CD4-positive, alpha-beta T cell (primary cell): ENCODE results near the gene ELF4. TPM values are rescaled to one million over a fixed set of nuclear protein-coding genes. Genes with fewer than 3 reads are reported as not detected.

Experiments used
- ATAC-seq: fragments of 200-7000 bp; cut with Tn5 transposase; one replicate; pipeline ENCODE4 v1.10.0; 2022; ENCODE audit warnings: mild to moderate bottlenecking; ENCODE audit not compliant: poor library complexity
- CTCF ChIA-PET: fragments of 350-600 bp; sonication (Branson Sonifier 250); formaldehyde crosslinking; loops from one replicate; lab custom pipeline; 2021; ENCODE audit warnings: antibody characterized with exemption, inconsistent platforms; lab: Charles Lee
- POLR2A ChIA-PET: fragments of 350-600 bp; sonication (Branson Sonifier 250); formaldehyde crosslinking; loops from one replicate; lab custom pipeline; 2021; ENCODE audit warnings: antibody characterized with exemption, inconsistent platforms; lab: Charles Lee
- DNase-seq, 14 experiments: peaks; one replicate each; pipeline ENCODE4 v3.0.0-alpha.2; 2013 to 2020; ENCODE audit warnings: mixed read lengths in 2 of 14
- H3K27ac ChIP-seq, 2 donors: one replicate each; pipeline versions ENCODE4 v1.5.1 to v1.7.0; 2013; ENCODE audit warnings: low read length in 2 of 2, low read depth in 1 of 2, mild to moderate bottlenecking in 1 of 2
- H3K27me3 ChIP-seq, 2 experiments: 1 replicate in 1 of 2; 2 replicates in 1 of 2; pipeline versions ENCODE4 v1.6.1 to v1.7.0; 2013; ENCODE audit warnings: low read length in 2 of 2, control low read depth in 1 of 2, mild to moderate bottlenecking in 1 of 2, moderate library complexity in 1 of 2; ENCODE audit not compliant: insufficient read depth in 2 of 2, control insufficient read depth in 1 of 2
- H3K36me3 ChIP-seq: one replicate; pipeline ENCODE4 v1.6.1; 2013; ENCODE audit warnings: low read length, control low read depth; ENCODE audit not compliant: insufficient read depth
- H3K4me1 ChIP-seq: one replicate; pipeline ENCODE4 v1.6.1; 2013; ENCODE audit warnings: low read length, control low read depth; ENCODE audit not compliant: insufficient read depth
- H3K4me3 ChIP-seq: one replicate; pipeline ENCODE4 v1.5.1; 2013; ENCODE audit warnings: mild to moderate bottlenecking, low read length, moderate library complexity
- H3K9me3 ChIP-seq, 2 experiments: 1 replicate in 1 of 2; 2 replicates in 1 of 2; pipeline versions ENCODE4 v1.6.1 to v1.7.0; 2013; ENCODE audit warnings: low read length in 2 of 2, mild to moderate bottlenecking in 2 of 2, control low read depth in 1 of 2, moderate library complexity in 1 of 2; ENCODE audit not compliant: control insufficient read depth in 1 of 2, insufficient read depth in 1 of 2
- H3K27ac Mint-ChIP-seq: one replicate; pipeline ENCODE4 v1.8.0; 2020; ENCODE audit warnings: mixed read lengths
- H3K27me3 Mint-ChIP-seq: one replicate; pipeline ENCODE4 v1.8.0; 2021; ENCODE audit warnings: mixed read lengths
- H3K36me3 Mint-ChIP-seq: one replicate; pipeline ENCODE4 v1.8.0; 2021; ENCODE audit warnings: low read depth, mixed read lengths
- H3K4me1 Mint-ChIP-seq: one replicate; pipeline ENCODE4 v1.8.0; 2021; ENCODE audit warnings: low read depth, mixed read lengths
- H3K4me3 Mint-ChIP-seq: one replicate; pipeline ENCODE4 v1.8.0; 2020; ENCODE audit warnings: mild to moderate bottlenecking, mixed read lengths
- H3K9me3 Mint-ChIP-seq: one replicate; pipeline ENCODE4 v1.8.0; 2020; ENCODE audit warnings: mixed read lengths
- CTCF ChIP-seq: fragments of 200-600 bp; IDR thresholded peaks from one replicate; pipeline ENCODE4 v1.8.0; 2022; ENCODE audit warnings: antibody characterized with exemption, mild to moderate bottlenecking
- intact Hi-C, 2 experiments: fragments of 100-400 bp; cut with DNase I in 1 of 2; cut with micrococcal nuclease in 1 of 2; formaldehyde crosslinking; loops; one replicate each; pipeline versions ENCODE4 v1.15.1 to v1.9.0; 2023 to 2025; cut with DNase I, micrococcal nuclease
- total RNA-seq, 174 experiments: library from RNA in 2 of 174; stranded (reverse) in 2 of 174; gene quantifications; one replicate each; pipeline ENCODE4 v1.2.3 and lab custom pipeline; 2021 to 2026

Gene ELF4
- total RNA-seq, 2 experiments from 2014 or later: 17.3 to 17.4 TPM

DNA sequence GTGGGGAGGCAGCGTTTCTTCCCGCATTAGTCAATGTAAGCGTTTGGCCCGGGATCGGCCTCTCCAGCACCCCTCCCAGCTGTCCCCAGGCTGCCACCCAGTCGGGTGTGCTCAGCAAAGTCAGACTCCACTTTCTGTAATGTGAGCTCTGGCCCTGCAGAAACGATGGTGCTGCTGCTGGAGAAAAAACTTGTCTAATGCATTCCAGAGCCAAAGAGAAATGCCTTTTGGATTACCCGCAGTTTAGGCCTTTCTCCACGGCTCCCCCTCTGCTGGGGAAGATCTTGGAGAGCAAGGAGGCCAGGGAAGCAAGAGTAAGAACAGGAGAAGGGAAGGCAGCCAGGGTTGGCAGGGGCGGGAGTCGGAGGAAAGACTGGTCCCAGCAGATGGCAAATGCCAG, 55.2 kb downstream of the ELF4 start:
- H3K36me3 Mint-ChIP-seq: peaks cover 27% of the 10 kb centered on the region

GRCh38 chrX:130053236-130053635, 57.1 kb downstream of the ELF4 start:
- no peak for TF ChIP-seq CTCF
- POLR2A ChIA-PET: no interaction called here
- intact Hi-C loops: no loop called here
- DNase-seq: no peak
- Mint-ChIP-seq H3K4me3 (no peak overlapping the region), H3K36me3 (peaks cover 42% of the 10 kb centered on the region), H3K9me3 (no peaks in the 10 kb centered on the region), H3K27ac (no peak overlapping the region), H3K27me3 (no peaks in the 10 kb centered on the region), H3K4me1 (no peaks in the 10 kb centered on the region)
- Histone ChIP-seq H3K4me3 (no peak overlapping the region), H3K9me3 (no peaks in the 10 kb centered on the region), H3K27me3 (no peaks in the 10 kb centered on the region), H3K27ac (no peak overlapping the region), H3K4me1 (no peaks in the 10 kb centered on the region), H3K36me3 (peaks cover 37% of the 10 kb centered on the region)
- no peak for ATAC-seq
- CTCF ChIA-PET: no interaction called here

More for the DNA sequence above, 55.2 kb downstream of the ELF4 start:
- Histone ChIP-seq H3K9me3 (no peaks in the 10 kb centered on the region), H3K36me3 (peaks cover 30% of the 10 kb centered on the region), H3K27me3 (no peaks in the 10 kb centered on the region), H3K4me3 (no peak overlapping the region), H3K27ac (no peak overlapping the region), H3K4me1 (peaks cover 6% of the 10 kb centered on the region)
- POLR2A ChIA-PET: no interaction called here
- ATAC-seq (no peak), DNase-seq (no peak)
- peaks cover 10% of the 10 kb centered on the region for H3K4me1 Mint-ChIP-seq
- H3K27ac Mint-ChIP-seq: no peak overlapping the region
- CTCF ChIA-PET: no interaction called here
- no peak for TF ChIP-seq CTCF
- no peaks in the 10 kb centered on the region for H3K9me3 Mint-ChIP-seq
- no peak overlapping the region for H3K4me3 Mint-ChIP-seq
- intact Hi-C loops: no loop called here
- H3K27me3 Mint-ChIP-seq: no peaks in the 10 kb centered on the region

DNA sequence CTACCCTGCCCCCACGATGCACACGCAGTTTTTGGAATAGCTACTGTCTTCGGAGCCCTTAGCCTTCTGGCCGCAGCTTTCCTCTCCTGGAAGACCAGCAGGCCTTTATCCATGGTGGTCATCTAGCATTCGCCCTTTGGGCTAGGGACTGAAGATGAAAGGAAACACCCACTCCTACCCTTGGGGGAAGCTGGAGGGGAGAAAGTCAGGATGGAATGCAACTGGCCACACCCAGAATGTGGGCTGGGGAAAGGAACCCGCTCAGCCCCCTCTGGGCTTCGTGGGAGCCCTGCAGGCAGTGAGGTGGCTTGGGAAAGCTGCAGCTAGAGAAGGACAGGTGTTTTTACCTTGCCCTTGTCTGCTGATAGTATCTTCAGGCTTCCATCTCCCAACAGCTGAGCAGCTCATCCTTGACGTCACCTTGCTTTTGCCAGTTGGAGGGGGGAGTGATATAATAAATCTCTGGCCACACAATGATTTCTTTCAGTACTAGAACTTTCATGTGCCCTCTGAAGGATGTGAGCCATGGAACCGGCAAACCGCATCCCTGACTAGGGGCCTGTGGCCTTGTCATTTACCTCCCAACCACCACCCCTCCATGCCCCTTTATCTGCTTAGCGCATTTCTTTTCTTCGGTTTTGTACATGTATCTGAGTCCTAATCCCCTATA, 59.0 kb downstream of the ELF4 start:
- no peak for DNase-seq
- ChIA-PET POLR2A (no interaction called here), CTCF (no interaction called here)
- Mint-ChIP-seq H3K4me1 (no peaks in the 10 kb centered on the region), H3K36me3 (peaks cover 54% of the 10 kb centered on the region), H3K27me3 (no peaks in the 10 kb centered on the region), H3K9me3 (no peaks in the 10 kb centered on the region), H3K27ac (no peak overlapping the region), H3K4me3 (no peak overlapping the region)
- Histone ChIP-seq H3K36me3 (peaks cover 45% of the 10 kb centered on the region), H3K9me3 (no peaks in the 10 kb centered on the region), H3K4me3 (no peak overlapping the region), H3K27me3 (no peaks in the 10 kb centered on the region), H3K27ac (no peak overlapping the region), H3K4me1 (no peaks in the 10 kb centered on the region)
- TF ChIP-seq CTCF: no peak
- no peak for ATAC-seq
- intact Hi-C loops: no loop called here
